NCI-H2196 (cell line): ENCODE data around the gene DPYD.
A peak's percentile ranks its signal among the peaks of the same experiment; 100 is the strongest.

Experiments used
- DNase-seq: peaks from one replicate; lab custom pipeline; 2025; ENCODE audit not compliant: unreplicated experiment; lab: John Stamatoyannopoulos, UW

DPYD gene

DNA sequence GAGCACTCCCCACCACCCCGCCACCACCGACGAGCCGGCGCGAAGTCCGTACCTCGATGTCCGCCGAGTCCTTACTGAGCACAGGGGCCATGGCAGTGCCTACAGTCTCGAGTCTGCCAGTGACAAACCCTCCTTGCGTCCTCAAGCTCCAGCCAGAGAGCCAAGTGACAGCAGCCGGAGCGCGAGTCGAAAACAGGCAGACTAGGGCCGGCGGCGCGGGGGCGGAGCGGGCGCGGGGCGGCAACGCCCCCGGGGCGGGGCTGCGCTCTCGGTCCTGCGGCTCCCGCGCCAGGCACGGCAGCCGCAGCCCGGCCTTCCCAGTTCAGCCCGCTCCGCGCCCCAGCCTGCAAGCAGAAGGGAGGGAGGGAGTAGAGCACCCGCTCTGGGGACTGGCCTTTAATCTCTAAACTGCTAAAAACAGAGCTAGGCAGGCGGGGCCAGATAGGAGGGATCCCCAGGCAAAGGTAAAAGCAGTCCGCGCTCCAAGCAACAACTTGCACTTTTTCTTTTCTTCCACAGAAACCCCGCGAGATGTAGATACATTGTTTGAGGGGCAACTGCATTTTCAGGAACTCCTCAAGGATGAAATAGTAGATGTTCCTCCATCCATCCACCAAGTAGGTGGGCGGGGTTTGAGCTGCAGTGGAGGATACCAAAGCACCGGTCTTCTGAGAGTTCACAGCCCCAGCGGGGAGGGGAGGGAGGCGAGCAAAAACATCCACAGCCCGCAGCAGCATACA, at the start of gene DPYD:
Gene DPYD (minus strand): TSS at position 203 of the 740 bp plus-strand sequence. CDS start 112 bp downstream, at position 91.
- DNase-seq, result peak; percentile 62

DNA sequence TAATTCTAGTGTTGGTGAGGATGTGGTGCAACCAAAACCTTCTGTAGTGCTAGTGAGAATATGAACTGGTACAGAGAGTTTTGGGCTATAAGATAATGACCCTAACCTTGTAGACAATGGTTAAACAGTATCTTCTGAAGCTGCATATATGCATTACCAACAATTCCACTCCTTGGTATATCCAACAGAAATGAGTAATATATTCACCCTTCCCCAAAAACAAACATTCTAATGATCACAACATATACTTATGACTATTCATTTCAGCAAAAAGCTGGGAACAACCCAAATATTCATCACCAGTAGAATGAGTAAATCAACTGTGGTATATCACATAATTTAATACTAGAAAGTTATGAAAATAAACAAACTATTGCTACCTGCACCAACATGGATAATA, 39.6 kb upstream of the DPYD start:
- DNase-seq, result no peak

DNA sequence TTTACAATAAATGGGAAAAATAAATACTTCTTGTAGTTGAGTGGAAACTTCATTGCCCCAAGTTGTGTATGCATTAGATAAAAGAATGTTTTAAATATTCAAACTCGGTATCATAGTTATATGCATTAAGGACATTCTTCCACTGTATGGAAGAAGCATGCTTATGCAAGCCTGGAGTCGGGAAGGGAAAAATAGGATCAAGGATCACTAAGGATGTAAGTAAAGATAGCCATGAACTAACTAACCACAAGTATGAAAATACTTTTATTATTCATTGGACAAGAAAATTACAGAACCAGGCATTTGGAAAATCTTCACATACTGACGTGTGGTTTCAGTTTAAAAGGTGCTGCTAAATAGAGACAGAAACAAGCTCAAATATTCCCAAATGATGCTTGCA, 26.9 kb upstream of the DPYD start:
- no peak for DNase-seq

DNA sequence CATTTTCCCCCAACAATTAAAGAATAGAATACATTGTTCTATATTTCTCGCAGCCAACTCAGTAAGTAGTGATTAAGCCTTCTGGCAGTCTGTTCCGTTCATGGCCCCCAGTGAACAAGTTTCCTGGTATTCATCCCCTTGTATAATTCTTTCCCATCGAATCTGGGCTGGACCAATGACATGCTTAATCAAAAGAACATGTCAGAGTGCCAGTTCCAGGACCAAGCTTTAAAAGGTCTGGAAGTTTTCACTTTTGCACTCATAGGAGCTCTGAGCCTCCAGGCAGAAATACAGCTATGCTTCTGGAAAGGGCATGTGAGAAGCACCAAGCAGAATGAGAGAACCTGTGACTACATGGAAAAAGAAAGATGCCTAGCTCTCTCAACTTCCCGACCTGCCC, 22.5 kb upstream of the DPYD start:
- no peak for DNase-seq

DNA sequence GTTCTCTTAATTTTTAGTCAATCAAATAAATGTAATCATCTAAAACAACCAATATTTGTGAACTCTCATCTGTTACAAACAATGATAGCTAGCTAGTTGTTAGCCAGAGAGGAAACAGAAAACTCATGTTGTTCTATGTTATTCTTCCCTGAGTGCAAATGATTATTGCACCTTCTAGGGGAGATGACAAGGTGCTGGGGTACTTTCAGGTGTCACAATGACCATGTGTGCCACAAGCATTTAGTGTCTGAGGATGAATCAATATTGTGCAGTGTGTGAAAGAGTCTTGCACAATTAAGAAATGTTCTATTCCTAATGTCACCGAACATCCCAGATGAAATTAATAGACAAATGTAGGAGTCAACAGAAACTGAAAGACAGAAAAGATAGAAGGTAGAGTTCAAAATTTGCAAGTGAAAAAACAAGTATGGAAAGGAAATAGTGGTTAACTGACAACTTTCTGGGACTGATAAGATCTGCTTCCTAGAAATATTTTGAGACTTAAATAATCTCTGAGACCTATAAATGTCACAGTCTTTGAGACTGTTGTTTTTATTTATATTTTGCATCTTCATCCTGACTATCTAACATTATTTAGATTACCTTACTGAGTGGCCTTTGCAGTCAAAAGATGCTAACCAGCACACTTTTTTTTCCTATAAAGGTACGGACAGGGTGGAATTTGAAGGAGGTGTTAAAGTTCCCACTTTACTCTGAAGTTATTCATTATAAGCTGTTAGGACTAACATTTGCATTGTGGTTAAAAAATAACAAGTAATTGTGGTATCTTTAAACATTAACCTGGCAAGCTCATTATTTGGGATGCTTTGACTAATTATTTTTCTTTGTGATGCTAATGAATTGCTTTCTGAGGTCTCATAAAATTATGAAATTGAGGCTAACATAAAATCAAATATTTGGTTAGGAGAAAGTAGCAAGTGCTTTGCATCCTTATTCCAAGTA, 21.6 kb upstream of the DPYD start:
- DNase-seq, result no peak

DNA sequence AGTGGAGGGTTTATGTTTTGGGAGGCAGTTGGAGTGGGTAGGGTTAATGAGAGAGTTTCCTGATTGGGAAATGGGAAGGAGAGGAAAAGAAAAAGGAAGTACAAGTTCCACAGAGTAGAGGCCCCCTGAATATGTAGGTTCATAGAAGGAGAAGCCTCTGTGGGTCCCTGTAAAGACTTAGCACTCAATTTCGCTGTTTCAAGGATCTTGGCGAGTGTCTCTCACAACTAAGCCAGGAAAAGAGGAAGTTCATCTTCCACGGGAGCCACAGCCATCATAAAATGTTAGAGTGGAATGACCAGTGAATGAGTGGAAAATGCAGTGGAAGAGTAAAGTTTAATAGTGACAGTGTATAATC, 17.4 kb upstream of the DPYD start:
- DNase-seq, result no peak

DNA sequence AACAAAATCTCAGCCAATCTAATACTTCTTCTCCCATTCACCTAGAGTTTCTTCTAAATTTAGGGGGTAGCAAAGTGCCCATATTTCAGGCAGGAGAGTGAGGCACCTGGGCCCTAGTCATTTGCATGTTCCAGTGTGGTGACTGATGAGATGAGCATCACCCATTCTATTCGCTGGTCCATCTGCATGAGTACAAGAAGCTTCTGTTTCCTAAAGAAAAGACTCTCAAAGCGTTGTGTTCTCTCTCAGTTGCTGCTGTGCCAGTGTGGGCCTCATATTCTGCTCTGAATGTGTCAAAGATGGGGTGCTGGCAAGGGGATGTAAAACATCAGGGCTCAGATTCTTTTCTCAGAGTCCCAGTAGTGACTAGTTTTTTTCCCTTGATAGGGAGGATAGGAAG, 16.1 kb upstream of the DPYD start:
- no peak for DNase-seq

DNA sequence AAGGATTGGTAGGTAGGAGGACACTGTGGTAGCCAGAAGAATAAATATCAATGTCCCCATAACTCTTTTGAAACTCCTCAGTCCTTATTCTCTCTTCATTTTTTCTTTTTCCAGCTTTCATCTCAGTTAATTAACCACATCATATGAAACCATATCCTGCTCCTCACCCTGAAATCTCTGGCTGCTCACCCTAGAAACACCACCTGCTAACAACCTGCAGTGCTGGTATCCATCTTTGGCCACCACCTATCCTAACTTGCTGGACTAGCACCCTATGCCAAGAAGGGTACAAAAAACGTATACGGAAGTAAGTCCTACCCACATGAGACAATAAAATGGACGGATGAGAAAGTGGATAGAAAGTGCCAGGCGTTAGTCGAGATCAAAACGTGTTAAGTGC, 13.7 kb upstream of the DPYD start:
- DNase-seq, result no peak

DNA sequence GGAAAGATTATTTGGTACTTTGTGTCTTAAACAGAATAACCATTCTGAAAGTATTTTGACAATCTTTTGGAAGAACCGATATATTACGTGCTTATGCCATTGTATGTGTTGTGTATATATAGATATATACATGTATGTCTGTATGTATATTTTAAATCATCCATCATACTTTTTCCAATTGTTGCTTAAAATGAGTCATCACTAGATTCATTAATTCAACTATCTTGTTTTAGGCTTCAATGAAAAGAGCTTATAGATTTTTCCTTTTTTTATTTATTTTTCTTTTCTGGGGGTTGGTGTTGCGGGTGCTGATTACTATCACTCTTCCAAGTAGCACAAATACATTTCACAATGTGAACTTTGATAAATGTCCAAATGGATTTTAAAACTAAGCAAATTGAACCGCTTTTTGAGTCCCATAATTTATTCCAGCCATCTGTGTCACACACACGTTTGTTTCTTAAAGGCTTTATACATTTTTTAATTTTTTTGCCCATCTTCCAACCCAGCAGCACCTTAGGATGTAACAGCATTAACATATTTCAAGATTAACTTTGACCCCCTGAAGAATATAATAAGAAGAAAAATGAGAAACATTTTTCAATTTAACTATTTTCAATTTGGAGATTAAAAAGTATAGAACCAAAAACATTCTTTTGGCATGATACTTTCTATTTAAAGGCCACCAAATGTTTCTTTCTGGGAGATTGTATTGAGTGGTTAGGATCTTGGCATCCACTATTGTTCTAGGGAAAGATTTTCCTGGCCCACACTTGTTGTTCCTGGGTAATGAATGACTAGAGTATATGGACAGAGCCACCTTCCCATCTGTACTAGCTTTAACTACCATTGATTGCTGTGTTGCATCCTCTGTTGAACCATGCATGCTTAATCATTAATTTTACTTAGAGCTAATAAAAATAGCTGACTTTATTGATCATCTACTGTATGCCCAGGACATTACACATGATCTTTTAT, 9.3 kb upstream of the DPYD start:
- no peak for DNase-seq

DNA sequence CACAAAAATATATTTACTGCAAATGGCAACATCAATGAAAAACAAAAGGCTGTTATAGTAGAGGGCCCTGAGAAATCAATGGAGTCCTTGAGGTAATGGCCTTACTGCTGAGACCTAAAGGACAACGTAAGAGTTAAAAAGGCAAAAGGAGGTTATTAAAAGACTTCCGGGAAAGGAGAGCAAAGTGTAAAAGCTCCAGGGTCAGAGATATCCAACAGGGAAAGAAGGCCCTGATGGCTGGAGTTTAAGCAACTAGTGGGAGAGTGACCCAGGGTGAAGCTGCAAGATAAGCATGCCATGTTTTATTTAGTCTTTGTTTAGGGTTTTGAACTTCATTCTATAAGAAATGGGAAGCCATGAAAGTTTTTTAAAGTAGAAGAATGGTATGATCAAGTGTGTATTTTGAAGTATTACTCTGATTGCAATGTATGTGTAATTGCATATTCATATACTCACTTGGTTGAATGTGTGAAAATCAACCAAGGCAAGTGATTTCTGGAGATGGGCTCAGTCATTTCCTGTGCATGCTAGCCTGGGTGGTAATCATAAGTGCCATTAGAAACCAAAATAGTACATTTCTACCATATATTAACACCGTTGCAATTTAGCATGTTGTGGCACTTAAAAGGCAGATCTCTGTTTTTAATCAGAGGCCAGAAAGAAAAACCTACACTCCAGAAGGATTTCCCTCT, 5.3 kb upstream of the DPYD start:
- DNase-seq, result no peak

DNA sequence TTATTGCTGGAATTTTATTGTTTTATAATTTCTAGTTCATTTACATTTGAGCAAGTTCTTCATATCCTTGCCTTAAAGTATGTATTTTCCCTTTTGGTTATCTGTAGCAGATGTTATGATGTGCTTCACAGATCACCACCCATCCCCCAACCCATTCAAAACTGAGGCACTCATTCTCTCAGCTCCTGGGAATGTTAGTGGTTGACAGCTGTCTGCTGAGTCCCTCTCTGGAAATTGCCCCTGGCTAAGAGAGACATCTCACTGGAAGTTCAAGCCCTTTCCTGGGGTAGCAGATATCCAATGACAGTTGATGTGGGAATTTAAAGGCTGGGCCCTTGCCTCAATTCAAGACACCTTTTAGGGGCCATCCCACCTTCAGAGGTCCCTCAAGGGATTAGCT, 4.3 kb upstream of the DPYD start:
- DNase-seq, result no peak

DNA sequence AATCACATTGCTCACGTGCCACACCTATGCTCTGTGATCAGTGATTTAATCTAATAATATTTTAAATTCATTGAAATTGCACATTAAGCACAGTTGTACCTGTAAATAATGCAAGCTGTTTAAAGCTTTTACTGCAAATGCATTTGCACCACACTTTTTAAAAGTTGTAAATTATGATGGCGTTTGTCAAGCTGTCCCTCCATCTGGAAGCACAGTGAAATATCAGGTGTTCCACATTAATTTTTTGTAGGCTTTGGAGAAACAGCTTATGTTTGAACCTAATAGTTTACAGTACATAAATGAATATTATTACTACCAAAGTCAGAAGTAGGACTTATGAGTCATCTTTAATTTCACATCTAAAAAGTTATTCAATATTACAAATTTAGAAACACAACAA, 3.0 kb upstream of the DPYD start:
- DNase-seq, result no peak

DNA sequence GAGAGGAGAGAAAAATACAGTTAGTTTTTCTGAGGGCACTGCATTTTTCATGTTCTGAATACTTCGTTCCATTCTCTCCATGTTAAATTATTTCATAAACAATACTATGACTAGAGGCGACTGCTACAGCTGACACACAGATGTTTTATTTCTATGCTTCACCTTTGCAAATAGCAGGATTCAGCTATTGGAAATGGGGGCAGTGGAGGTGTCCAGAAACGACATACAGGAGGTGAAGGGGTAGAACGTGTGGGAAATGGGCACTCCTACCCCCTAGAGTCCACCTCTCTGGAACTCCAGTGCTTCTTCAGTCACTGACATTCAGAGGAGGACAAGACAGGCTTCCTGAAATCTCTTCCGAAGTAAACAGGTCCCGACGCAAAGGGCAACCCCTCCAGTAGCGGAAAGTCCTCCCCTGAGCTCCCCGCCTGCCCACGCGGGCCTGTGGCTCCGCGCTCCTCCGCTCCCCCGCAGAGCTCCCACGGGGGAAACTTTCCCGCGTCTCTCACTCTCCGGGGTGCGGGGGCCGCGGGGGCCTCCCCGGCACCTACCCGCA, 480 bp downstream of the DPYD start:
- no peak for DNase-seq

DNA sequence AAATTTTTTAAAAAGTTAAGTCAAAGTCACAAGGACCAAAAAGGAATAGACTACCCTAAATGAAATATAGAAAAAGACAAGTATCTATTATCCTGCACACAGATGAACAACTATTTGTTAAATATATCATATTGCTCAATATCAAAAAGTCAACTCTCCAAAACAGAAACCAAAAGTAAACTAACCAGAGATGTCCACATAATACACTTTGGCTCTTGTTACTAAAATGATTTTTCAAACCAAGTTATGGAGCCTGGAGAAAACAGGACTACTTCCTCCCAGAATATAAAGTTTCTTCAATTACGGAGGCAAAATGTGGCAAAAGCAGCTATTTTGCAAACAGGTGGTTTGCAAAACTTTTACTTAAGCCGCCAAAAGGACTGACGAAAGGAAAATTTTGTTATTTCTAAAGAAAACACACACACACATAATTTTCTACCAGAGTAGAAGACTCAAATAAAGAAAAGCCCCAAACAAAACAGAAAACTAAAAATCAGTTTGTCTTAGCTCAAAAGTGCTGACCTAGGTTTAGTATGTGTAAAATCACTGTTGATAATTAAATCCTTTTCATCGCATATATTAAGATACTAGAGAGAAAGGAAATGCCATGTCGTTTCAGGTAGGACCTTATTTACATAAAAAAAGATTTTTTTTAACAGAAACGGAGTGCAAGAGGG, 1.1 kb downstream of the DPYD start:
- DNase-seq, result no peak

DNA sequence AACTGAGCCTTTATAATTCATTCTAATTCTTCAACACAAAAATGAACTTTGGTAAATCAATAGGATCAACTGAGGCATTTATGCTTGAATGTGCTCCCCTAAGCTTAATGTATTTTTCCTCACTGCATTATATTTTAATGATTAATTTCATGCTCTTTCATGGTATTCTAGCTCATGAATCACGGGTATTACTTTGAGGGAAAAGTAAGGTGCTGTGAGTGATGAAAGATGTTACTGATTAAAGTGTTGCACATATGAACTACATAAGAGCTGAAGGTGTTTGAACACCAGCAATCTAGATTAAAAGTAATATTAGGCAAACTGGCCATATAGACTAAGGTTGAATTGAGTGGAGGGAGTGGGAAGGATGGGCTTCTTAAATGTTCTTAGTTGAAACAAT, 1.9 kb downstream of the DPYD start:
- DNase-seq, result no peak

DNA sequence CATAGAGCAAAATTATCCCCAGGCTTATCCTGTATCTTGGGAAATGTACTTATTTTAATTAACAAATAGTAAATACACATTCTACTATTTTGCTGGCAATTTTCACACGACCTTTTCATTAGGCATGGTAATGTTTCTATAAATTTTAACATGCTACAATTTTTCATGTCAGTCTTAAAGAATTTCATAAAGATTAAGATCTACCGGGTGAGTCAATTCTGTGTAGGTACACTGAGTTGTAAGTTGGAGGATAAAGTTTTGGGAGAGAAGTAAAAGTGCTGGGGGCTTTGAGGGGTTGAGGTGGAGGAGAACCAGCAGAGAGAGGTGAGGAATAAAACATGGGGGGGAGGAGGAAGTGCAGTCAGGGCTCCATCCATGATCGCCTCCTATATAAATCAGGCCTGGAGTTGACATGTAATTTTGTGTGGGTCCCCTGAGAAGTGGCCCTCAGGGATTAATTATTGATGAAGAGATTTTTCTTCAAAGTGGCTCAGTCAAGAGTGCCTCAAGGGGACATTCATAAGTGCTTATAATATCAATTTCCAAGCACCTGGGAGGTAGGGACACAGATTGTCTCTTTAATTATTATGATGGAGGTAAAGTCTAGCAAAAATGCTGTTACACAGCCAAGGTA, 7.2 kb downstream of the DPYD start:
- DNase-seq, result no peak

DNA sequence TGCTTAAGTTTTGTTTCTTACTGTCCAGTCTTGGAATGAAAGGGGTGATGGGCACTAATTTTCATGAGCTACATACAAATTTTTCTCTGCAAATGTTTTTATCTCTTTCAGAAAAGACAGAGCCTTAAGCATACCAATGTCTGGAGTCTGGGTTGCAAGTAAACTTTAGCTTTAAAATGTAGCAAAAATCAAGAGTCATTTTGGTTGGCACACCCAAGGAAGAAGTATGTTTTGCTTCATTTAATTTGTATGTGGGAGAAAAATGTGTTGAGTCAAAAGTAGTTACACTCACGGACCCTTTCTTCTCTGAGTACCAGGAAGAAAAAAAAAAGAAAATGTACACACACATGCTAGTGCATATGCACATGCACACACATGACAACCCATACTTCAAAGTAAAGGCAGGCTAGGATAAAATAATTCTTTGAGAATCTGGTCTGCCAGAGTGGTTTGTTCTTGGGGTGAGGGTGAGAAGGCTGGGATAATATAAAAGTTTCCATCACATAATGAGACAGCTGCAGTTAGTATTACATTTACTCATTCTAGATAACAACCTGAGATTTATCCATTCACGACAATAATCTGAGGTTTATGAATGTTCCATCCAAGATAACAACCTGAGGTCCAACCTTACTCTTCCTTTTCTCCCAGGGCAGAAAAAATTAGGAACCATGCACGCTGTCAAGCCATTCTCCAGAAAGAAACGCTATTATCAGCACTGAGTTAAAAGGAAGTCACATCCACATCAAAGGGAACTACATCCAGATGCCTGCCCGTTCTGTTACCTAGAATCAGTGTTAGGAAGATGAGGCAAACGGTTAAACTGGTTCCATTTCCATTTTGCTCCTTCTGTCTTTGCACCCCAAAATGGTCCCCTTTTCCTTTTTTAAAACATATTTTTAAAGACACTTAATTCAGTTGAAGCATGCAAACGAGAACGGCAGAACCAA, 9.3 kb downstream of the DPYD start:
- DNase-seq, result no peak

DNA sequence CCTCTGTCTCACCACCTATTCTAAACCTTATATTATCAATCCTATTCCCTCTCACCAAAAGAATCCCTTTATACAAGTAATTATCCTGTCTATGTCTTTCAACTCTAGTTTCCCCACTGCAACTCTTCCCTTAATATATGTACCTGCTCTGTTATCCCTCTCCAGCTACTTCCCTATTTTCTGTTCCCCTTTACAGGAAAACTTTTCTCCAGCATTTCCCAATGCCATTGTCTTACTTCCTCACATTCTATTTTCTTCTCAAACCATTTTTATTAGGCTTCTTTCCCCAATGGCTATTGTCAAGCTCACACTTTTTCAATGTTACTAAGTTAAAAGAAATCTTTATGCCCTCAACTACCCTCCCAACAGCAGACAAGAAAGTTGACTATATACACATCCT, 11.6 kb downstream of the DPYD start:
- DNase-seq, result no peak
